DMS53 treated with DMSO at 0.1 percent for 48 hours (cell line): Measurements from ENCODE around the gene MYO16.
A peak's percentile ranks its signal among the peaks of the same experiment; 100 is the strongest.
"Not testable (repeated sequence)": the region's sequence is repeated elsewhere in the genome, so short reads cannot be mapped to it uniquely, and the experiment has no call there.

Source experiments
- DNase-seq: peaks from one replicate; lab custom pipeline; 2025; ENCODE audit not compliant: unreplicated experiment; lab: John Stamatoyannopoulos, UW

MYO16 gene

DNA sequence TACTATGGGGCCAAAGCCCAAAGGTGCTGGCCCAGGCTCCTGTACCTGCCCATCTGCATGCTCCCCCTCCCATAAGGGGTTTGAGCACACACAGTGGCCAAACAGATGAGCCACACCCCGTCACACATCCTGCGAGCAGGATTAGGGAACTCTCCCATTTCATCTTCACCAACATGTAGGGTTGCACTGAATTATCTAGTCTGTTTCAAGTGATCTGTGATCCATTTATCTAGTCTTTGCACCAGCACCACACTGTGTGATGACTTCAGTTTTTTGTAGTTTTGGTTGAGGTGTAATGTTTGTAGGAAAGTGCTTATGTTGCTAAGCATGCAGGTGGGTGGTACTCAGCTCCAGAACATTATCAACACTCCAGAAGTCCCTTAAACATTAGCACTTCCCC, 249.3 kb downstream of the MYO16 start:
- DNase-seq, result no peak

DNA sequence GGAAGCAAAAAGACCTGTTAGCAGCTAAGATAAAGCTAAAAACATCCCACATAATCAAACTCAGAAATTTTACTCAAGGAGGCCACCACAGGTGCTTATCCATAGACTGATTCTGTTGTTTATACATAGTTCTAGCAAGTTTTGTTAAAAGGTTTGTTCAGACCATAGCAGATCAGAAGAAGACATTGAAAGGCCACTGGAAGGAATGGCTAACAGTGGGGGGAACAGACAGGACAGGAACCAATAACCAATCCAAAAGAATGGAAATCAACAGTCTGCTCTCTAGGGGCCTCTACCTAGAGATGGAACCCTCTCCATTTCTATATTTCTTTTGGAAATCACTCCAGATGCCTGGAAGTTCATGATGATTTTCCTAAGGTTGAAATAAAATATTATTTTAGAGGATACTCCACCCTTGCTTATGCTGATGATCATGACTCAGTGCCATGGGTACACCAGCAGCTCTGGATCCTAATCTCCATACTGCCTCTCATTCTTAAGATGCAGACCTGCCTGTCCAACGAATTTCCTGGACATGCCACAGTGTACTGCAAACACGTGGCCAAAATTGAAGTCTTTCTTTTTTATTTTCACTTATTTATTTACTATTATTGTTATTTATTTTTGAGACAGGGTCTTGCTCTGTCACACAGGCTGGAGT, 260.0 kb downstream of the MYO16 start:
- DNase-seq, result no peak

DNA sequence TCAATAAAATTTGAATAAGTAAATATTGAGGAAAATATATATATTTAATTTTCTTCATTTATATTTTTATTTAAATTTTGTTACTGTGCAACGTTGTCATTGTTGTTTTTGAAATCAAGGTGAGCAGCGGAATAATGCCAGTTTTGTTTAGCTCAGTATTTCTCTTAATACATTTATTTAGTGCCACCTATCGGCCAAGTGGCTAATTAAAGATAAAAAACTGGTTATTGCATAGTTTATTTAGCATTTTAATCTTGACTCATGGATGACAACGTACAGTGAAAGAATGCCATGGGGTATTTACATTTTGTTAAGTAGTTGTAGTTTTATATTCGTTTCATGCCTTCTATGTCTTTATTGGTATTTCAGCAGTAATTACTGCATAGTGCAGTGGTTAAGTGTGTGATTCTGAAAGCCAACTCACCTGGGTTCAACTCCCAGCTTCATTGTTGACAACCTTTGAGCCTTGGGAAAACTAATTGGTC, 265.9 kb downstream of the MYO16 start:
- DNase-seq, result no peak

DNA sequence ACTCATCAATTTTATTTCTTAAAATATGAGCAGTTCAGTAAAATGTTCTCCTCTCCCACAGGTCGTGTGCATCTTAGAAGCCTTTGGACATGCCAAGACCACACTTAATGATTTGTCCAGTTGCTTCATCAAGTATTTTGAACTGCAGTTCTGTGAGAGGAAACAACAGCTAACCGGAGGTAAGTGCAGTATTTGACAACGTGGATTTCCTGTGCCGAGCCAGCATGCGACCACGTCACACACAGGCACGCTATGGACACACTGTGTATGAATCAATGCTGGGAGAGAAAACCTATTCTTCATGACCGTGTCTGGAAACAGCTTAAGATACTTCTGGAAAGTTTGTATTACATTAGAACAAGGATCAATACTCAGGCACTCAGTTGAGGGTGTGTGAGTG, 268.5 kb downstream of the MYO16 start:
- DNase-seq, result no peak

DNA sequence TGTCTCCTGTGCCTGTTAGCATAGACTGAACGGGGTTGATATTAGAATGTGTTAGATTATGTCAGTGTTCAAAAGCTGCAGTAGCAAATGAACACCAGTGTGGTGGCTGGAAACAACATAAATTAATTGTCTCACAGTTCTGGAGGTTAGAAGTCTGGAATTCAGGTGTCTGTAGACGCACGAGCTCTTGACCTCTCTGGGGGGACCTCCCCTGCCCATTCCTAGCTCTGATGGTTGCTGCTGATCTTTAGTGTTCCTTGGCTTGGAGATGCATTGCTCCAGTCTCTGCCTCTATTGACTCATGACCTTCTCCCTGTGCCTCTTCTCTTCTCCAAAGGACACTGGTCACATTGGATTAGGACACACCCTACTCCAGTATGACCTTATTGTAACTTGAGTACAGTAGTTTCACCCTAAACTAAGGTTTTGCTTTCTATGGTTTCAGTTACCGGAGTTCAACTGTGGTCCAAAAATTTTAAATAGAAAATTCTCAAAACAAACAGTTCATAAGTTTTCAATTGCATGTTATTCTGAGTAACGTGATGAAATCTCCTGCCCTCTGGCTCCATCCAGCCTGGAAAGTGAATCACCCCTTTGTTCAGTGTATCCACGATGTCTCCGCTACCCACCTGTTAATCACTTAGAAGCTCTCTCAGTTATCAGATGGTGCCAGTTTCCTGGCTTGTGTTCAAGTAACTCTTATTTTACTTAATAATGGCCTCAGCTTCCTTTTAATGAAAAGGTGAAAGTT, 273.2 kb downstream of the MYO16 start:
- DNase-seq, result no peak

DNA sequence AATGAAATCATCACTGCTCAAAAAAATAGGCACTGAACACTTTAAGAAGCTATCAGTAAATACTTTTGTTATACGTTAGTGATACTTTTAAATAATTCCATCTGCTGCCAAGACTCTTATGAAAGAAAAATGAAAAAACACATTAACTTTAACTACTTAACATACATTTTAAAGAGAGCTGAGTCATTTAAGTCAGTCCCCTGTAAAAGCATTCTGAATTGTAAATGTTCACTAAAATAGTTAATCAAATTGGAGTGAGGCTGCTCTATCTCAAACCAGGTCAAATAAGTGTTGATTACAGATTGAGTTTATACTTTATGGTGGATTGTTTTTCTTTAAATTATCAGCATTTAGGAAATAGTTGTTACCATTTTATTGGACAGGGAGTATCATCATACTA, 274.2 kb downstream of the MYO16 start:
- no peak for DNase-seq

DNA sequence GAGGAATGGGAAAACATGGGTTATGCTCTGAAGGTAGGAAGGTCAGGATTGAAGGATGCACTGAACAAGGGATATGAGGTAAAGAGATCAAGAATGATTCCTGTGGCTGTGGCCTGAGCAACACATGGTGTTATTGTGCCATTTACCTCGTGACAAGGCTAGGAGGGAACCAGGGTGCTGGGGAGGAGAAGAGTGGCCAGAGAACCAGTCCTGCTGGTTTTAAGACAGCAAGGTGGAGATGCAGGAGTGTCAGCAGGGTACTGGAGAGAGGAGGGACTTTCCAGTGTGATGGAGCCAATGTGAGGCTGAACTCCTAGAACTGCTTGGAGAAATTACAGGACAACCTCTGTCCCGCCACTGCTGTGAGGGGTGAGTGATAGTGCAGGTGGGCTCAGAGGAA, 282.4 kb downstream of the MYO16 start:
- DNase-seq, result no peak

DNA sequence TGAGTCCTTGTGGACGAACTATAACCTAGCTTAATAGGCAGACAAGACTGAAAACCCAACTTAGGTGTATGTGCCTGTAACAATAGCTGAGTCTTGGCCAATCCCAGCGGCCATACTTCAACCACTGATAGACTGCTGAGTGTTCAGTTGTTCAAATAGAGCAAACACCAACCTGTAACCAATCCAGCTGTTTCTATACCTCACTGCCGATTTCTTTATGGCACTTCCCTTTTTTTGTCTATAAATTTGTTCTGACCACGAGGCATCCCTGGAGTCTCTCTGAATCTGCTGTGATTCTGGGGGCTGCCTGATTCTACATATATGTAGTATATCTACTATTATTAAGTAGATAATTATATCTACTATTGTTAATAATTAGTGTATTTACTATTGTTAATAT, 284.3 kb downstream of the MYO16 start:
- DNase-seq, result not testable (repeated sequence)

DNA sequence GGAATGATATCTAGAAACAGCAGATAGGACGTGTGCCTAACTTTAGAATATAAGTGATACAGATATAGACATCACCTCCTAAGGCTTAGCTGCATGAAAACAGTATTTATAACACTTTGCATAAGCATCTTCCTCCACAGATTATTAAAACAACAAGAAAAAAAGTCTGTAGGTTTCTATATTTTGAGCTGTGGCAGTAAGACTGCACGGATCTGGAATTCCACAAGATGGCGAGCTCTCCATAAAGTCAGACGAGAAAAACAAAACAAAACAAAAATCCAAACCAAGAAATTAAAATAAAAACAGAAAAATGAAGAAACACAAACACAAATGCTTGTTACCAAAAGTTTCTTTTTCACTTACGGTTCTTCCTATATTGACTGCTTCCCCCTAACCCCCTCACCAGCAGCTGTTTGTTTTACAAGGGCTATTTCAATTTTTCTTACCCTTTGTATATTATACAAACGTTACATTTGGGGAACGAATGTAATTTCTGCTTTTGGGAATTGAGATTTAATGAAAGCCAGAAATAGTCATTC, 285.8 kb downstream of the MYO16 start:
- DNase-seq, result no peak

DNA sequence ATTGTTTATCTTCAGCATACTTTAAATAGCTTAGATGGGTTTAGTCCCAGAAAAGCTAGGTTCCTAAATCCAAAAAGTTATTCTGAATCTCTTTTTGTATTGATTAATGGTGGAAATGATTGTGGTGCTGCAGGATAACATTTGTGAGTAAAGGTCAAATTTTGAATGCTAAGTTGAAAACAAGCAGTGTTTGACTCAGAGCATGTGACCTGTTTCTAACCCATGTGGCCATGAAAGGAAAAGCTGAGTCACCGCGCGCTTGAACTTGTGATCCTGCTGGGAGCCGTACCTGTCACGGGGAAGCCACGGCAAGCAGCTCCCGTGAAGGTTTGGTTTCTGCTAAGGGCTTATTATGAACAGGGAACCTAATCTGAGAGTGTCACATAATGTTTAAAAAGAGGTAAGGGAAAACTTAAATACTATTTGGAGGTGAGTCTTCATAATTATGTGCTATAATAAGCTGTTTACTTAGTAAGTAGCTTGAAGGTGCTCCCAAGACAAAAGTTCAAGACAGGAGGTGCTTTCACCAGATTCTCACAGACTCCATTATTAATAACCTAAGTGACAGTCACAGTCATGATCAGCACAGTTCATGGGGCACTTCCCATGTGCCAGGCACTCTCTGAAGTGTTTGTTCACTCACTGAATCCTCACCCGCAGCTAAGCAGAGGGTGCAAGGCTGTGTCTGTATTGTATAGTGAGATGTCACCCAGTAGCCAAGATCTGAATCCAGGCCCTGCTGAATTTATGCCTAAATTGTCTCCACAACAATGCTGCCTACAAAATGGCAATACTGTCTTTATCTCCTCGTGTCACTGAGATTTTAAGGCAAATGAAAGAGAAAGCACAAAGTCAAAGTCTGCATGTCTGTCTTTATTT, 286.5 kb downstream of the MYO16 start:
- DNase-seq, result peak; percentile 57

DNA sequence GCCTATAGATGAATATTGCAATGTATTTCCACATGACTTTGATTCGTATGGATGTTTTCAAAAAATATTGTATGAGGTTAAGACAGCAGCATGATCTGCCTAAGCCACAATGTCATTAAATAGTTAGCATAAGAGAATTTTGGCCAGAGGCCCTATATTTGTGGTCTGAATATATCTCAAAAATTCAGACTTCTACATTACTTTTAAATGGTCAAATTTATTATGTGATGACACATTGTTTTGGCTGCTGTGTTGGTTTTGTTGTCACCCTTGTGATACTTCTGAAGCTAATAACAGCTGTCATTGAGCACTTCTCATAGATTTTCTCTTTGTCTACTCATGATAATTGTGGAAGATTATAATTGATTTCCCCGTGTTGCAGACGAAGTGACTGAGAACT, 288.2 kb downstream of the MYO16 start:
- no peak for DNase-seq

DNA sequence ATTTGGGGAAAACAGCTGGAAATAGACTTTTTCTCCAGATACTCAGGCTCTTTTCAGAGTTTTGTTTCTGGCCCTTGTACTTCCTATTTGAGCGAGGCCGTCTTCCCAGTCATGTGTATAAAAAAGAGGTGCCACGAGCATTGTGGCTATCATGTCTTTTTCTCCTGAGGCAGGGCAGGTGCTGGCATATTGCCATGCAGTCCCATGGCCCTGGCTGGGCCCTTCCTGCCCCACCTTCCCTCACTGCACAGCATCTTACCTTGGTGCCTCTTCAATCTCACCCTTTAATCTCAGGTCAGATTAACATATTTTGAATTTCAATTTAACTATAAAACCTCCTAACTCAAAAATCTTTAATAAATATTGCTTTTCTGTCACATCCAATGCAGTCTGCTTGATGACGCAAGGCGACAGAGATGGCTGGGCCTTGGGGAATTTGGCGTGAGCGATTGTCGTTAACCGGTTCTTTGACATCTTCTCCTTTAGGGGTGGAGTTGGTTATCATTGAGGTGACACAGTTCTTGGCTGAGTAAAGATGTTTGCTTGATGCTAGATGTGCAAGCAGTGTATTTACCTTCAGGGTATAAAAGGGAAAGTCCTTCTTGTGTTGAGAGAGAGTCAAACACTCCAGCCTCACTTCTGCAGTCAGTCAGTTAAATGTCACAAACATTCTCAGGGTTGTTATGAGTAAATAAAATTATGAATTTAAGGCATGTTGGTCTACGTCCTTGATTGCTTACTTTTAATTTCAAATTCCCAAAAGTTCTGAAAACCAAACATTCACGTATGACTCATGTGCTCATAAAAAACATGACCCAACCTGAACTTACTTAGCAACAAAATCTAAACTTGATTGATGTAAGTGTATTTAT, 289.9 kb downstream of the MYO16 start:
- DNase-seq, result peak; percentile 33

DNA sequence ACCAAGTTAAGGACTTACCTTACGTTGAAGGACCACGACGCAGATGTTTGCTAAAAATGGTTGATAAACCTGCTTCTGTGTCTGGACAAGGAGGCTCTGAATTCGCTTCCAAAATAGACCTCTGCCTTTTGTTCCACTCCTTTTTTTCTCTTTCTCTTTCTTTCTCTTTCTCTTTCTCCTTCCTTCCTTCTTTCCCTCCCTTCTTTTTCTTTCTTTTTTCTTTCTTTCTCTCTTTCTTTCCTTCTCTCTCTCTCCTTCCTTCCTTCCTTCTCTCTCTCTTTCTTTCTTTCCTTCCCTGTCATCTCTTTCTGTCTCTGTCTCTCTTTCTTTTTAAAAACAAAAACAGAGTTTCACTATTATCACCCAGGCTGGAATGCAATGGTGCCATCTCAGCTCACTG, 290.7 kb downstream of the MYO16 start:
- DNase-seq, result no peak

DNA sequence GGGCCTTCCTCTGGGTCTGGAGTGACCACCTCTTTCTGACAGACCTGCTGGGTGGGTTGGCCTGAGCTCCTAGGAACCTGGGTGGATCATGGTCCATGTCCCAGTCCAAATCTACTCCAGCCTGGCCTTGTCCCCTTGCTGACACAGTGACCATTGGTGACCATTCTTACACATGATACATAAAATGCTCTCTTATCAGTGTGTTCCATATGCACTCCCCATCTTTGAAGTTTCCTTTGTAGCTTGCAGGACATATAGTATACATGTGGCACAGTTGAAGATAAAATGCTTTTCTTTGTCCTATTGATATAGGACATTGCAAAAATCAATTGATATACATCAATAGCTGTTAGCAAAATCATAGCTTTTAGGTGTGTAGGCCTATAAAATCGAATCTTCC, 291.8 kb downstream of the MYO16 start:
- no peak for DNase-seq

DNA sequence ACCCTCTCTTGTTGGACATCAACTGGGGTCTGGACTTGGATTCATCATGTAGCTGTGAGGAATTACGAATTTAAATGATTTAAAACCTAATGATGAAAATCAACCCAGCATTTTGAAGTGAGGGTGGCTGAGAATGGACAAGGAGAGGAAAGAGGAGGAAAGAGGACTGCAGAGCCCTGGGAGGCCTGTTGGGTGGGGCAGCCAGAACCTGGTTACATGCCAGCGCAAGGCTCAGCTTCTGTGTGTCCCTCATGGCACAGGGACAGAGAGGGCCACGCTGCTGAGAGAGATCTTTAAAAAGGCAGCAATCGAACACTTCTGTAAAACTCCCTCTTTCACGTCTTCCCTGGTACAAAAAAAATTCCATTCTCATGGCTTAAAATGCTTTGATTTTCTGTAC, 292.7 kb downstream of the MYO16 start:
- no peak for DNase-seq

DNA sequence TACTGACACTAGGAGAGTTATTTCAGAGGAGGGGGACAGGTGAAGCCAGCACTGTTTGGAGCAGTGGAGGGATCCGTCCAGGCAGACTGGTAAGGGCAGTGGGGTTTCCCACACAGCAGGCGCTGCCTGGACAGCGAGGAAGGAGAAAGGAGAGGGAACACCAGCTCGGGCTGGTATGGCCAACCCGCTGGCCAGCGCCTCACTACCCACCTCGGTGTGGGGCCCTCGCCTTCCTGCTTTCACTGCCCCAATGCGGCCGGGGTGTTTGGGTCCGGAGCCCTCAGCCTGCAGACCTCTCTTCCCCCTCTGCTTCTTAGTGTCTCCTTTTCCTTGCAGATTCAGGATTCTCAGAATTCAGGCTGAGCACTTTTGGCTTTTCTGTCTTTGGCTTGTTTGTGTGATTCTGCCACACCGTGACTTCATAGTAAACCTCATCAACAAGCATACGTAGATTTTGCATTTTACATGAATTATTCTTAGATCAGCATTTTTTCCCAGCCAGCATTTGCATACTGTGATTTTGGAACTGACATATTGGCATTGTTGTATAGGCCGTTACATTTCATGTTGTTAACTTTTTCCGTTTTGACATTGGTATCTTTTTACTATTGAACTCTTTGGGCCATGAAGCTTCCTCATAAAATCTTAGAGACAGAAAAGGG, 294.1 kb downstream of the MYO16 start:
- DNase-seq, result no peak

DNA sequence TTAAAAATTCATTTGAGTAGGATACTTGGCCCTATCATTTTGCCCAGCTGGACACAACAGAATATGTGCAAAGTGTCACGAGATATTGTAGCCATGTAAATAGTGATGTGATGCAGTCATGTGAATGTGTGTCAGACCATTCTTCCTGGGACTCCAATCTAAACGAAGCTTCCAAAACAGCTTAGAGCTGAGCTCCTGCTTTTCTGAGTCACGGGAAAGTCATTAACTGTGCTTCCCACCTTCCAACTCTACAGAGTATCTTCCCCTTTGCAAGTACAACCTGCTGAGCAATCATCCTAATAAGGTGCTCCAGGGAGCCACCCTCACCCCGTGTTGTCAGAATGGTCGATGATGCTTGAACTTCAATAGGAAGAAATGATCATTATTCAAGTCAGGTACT, 294.7 kb downstream of the MYO16 start:
- no peak for DNase-seq

DNA sequence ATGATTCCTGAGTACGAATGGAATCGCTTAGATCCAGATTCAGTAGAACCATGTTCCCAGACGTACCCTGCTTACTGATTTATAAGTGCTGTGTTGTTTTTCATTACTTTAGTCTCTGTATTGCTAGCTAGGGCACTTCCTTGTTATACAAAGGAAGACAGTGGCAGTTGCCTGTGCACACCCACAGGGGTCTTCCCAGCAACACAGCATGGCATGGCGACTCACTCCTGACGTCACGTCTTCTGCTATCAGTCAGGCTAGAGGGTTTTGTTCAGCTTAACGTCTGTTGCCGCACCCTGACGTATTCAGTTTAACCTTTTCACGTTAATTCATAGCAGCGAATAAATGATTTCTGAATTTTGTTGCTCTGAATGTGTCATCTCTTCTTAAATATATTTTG, 295.1 kb downstream of the MYO16 start:
- DNase-seq, result no peak

DNA sequence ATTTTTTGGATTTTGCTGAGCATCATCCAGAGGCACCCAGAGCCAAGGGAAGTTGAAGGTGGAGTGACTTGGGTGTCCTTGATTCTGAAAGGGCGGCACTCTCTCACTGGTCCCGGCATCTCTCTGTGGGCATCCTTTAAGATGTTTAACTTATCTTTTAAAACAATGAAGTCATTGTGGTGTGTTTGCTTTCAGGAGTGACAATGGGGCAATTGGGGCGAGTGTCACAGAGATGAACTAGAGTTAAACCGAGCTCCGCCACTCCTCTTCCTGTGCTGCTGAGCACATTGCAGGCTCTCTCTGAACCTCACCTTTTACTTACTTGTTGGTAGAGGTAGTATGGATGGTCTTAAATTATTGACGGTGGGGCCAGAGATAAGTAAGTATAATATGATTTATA, 295.7 kb downstream of the MYO16 start:
- no peak for DNase-seq

DNA sequence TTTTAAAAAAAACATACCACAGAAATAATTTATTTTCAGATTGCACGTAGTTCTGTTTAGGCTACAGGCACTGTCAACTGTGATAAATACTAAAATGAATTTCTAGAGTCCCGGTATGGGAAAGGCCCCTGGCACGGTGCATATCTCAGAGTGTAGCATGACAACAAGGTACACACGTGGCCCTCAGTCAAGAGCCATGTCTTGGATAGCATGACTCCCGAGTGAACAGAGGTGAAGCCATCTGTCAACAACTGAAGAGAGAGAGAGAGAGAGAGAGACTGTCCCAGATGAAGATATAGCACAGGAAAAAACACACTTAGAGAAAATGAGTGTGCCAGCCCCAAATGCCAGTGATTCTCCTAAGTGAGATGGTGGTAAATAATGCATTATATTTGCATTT, 297.5 kb downstream of the MYO16 start:
- DNase-seq, result no peak
